BJ (cell line): ENCODE data around the gene DRAM1. TPM values are rescaled to one million over a fixed set of nuclear protein-coding genes. Genes with fewer than 3 reads are reported as not detected.

ENCODE experiments used
- CTCF ChIA-PET: fragments of 350-600 bp; formaldehyde crosslinking; extraction: SDS; loops from one replicate; lab custom pipeline; 2021; ENCODE audit warnings: antibody characterized with exemption, inconsistent platforms; lab: Yijun Ruan, JAX
- POLR2A ChIA-PET: fragments of 300-600 bp; sonication (Branson Sonifier 250); formaldehyde crosslinking; extraction: SDS; loops from one replicate; lab custom pipeline; 2021; ENCODE audit warnings: antibody characterized with exemption; lab: Charles Lee
- DNase-seq: peaks from one replicate; pipeline ENCODE4 v3.0.0-alpha.2; 2011; ENCODE audit warnings: low read depth
- H3K27me3 ChIP-seq: 2 replicates; pipeline ENCODE4 v1.6.0; 2011; ENCODE audit warnings: low read length; ENCODE audit not compliant: control insufficient read depth, insufficient read depth
- H3K36me3 ChIP-seq: 2 replicates; pipeline ENCODE4 v1.5.1; 2011; ENCODE audit warnings: low read length; ENCODE audit not compliant: control insufficient read depth, insufficient read depth
- H3K4me3 ChIP-seq: 2 replicates; pipeline ENCODE4 v1.5.1; 2011; ENCODE audit warnings: low read depth, mild to moderate bottlenecking, control low read depth, low read length
- polyA plus RNA-seq: library from polyadenylated mRNA; depleted of rRNA; stranded (reverse); fragments of >200 nt; gene quantifications from 2 replicates; pipeline ENCODE4 v1.2.3, GENCODE V29; 2011
- TF ChIP-seq, protein P1 (sequence below): IDR thresholded peaks from 2 replicates; pipeline ENCODE4 v1.5.1; 2011; ENCODE audit warnings: low read depth, mild to moderate bottlenecking, control low read depth, inconsistent platforms, low read length, moderate library complexity; ENCODE audit not compliant: insufficient read depth

The DRAM1 gene
- polyA plus RNA-seq, 1 experiment = 99.4 TPM

- DNase-seq = no peak
- Histone ChIP-seq H3K4me3 (no peak overlapping the region), H3K36me3 (peaks cover 10% of the 10 kb centered on the region), H3K27me3 (no peaks in the 10 kb centered on the region)
- ChIA-PET POLR2A (interaction anchor here (0.7 kb wide), 1 partner anchor 409 kb away, joined by 3 read pairs; no protein-coding TSS in a partner anchor), CTCF (interaction anchor here (0.5 to 2.1 kb wide), 3 partner anchors 20 to 960 kb away, joined by 3 to 9 read pairs (median 4); no protein-coding TSS in a partner anchor)
- TF ChIP-seq, protein P1, sequence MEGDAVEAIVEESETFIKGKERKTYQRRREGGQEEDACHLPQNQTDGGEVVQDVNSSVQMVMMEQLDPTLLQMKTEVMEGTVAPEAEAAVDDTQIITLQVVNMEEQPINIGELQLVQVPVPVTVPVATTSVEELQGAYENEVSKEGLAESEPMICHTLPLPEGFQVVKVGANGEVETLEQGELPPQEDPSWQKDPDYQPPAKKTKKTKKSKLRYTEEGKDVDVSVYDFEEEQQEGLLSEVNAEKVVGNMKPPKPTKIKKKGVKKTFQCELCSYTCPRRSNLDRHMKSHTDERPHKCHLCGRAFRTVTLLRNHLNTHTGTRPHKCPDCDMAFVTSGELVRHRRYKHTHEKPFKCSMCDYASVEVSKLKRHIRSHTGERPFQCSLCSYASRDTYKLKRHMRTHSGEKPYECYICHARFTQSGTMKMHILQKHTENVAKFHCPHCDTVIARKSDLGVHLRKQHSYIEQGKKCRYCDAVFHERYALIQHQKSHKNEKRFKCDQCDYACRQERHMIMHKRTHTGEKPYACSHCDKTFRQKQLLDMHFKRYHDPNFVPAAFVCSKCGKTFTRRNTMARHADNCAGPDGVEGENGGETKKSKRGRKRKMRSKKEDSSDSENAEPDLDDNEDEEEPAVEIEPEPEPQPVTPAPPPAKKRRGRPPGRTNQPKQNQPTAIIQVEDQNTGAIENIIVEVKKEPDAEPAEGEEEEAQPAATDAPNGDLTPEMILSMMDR = no peak
Observed at GRCh38 chr12:101919447-101919846, 42.1 kb downstream of the DRAM1 start.

DNA sequence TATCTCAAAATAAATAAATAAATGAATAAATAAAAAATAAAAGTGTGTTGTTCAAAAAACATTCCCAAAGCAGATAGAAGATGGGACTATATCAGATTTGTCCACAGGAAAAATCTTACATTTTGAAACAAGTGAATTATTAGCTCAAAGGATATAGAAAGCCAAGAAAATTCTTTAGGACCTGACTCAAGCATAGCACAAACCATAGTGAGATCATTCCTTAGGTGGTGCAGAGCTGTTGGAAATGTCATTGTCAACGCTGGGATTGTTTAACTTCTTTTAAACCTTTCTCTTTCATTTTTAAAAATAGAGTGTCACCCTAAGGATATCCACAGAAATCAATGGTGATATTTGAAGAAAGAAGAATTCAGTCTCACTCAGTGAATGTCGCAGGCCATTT is 43.5 kb downstream of the DRAM1 start:
- ChIA-PET POLR2A (no interaction called here), CTCF (interaction anchor here (1.0 to 1.1 kb wide), 3 partner anchors 16 to 404 kb away, joined by 3 read pairs; partner anchors contain the start of gene GNPTAB)
- TF ChIP-seq, protein P1 = no peak
- H3K4me3 ChIP-seq = no peak overlapping the region
- peaks cover 10% of the 10 kb centered on the region for H3K36me3 ChIP-seq
- no peak for DNase-seq
- H3K27me3 ChIP-seq = no peaks in the 10 kb centered on the region

DNA sequence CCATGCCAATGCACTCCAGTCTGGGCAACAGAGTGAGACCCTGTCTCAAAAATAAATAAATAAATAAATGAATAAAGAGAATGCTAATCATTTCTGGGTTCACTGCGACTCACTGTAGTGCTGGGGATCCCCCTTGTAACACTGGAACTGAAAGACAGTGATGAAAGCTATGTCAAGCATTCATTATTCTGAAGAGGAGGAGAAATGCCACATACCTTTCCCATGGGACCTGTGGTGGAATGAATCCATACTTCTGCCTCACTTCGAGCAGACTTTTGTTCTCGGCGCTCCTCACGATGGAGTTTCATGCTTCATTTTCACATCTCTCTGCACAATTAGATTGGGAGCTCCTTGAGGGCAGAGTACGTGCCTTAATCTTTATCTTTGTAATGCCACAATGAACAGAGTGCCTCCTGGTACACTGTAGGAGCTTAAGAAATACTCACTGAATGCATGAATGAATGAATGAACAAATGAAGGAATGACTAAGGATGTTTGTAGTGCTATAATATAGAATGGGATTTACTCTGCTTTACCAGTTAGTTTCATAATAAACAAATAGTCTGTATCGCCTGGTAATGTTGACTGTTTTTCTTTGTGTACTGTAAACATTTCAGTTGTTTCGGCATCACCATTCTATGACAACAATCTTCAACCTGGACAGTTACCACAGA is 45.8 kb downstream of the DRAM1 start:
- no peaks in the 10 kb centered on the region for H3K27me3 ChIP-seq
- H3K4me3 ChIP-seq = no peak overlapping the region
- H3K36me3 ChIP-seq = peaks cover 8% of the 10 kb centered on the region
- ChIA-PET POLR2A (no interaction called here), CTCF (interaction anchor here (0.9 kb wide), 1 partner anchor 10 kb away, joined by 3 read pairs; no protein-coding TSS in a partner anchor)
- TF ChIP-seq, protein P1 = no peak
- DNase-seq = no peak

DNA sequence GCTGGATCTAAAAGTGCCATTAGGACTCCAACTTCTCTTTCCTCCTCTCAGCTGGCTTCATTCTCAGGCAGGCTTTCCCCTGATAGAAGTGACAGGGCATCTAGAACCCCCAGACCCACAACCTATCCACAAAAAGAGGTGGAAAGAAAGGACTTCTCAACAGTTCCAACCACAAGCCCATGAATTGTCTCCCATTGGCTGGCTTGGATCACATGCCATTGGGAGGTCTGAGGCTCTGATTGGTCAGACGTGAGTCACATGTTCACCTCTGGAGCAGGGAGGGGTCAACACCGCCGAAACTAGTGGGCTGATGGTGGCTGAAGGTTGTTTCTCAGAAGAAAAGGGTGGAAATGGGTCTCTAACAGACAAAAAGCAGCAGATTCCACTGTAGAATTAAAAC is 47.2 kb downstream of the DRAM1 start:
- CTCF ChIA-PET = no interaction called here
- Histone ChIP-seq H3K4me3 (no peak overlapping the region), H3K27me3 (no peaks in the 10 kb centered on the region), H3K36me3 (peaks cover 6% of the 10 kb centered on the region; the same call in 1 of the 2 replicates)
- POLR2A ChIA-PET = no interaction called here
- TF ChIP-seq, protein P1 = no peak
- DNase-seq = no peak

GRCh38 chr12:101925361-101925760 is 48.0 kb downstream of the DRAM1 start:
- TF ChIP-seq, protein P1 = no peak
- peak; percentile 97 for DNase-seq
- ChIA-PET CTCF (no interaction called here), POLR2A (interaction anchor here (0.7 kb wide), 1 partner anchor 136 kb away, joined by 20 read pairs; no protein-coding TSS in a partner anchor)
- no peaks in the 10 kb centered on the region for H3K27me3 ChIP-seq
- no peak overlapping the region for H3K4me3 ChIP-seq
- peaks cover 6% of the 10 kb centered on the region; the same call in 1 of the 2 replicates for H3K36me3 ChIP-seq
